ENCODE results near the gene ZFHX2.

The ZFHX2 gene

DNA sequence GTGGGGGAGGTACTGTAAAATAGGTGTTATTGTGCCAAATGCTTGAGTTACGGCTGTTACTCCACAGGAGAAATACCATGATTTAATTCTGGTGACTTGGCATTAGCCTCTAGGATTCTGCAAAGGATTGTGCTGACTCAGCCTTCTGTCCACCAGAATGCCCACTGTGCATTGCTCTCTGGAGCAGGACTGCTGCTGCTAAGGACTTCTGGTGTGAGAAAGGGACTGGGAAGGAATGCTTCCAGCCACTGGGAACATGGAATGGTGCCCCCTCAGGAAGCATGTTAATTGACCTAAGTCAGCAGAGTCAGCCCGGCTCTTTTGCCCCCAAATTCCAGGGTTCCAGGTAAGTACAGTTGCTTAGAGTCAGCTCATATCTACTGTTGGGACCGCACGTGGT, 32.9 kb downstream of the ZFHX2 start:
- DNase-seq (ENCODE audit: low read depth) = no peak

DNA sequence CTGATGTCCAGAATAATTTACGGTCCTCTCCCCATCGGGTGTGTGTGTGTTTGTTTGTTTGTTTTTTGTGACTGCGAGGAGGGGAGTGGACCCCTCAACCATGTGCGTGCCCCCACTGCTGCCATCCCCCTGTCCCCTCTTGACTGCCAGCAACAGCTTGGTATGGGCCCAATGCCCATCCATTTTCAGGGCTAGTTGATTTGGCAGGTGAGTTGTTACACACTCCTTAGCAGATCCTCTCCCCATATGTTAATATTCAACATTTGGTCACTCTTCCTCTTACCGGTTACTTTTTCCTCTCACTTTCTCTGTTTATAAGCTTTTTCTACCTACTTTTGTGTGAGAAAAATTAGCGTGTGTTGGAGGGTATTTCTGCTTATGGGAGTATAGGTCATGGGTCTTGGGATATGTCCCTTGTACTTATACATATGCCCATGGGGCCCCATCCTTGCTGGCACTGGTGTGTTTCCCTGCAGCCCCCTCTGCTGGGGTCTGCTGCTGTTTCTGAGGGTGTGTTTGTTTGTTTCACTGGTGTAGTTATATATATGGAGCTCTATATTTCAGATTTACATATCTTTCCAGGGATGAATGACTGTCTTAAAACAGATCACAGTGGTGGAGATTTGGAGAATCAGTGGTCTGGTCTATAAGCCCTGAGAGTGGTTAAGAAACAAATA, 33.8 kb downstream of the ZFHX2 start:
- DNase-seq (ENCODE audit: low read depth) = no peak

DNA sequence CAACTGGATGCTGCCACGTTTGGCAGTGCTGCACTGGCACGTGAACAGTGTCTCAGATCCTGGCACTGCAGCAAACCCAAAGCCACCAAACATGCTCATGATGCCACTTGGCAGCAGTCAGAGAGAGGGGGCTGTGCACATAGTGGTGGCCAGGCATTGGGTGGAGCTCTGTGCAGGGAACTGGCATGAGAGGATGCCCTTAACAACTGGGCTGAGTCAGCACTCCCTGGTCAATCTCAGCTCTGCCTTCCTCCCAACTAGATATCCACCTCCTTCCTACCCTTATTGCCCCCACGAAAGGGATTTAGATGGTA, 37.0 kb downstream of the ZFHX2 start:
- DNase-seq (ENCODE audit: low read depth) = no peak

DNA sequence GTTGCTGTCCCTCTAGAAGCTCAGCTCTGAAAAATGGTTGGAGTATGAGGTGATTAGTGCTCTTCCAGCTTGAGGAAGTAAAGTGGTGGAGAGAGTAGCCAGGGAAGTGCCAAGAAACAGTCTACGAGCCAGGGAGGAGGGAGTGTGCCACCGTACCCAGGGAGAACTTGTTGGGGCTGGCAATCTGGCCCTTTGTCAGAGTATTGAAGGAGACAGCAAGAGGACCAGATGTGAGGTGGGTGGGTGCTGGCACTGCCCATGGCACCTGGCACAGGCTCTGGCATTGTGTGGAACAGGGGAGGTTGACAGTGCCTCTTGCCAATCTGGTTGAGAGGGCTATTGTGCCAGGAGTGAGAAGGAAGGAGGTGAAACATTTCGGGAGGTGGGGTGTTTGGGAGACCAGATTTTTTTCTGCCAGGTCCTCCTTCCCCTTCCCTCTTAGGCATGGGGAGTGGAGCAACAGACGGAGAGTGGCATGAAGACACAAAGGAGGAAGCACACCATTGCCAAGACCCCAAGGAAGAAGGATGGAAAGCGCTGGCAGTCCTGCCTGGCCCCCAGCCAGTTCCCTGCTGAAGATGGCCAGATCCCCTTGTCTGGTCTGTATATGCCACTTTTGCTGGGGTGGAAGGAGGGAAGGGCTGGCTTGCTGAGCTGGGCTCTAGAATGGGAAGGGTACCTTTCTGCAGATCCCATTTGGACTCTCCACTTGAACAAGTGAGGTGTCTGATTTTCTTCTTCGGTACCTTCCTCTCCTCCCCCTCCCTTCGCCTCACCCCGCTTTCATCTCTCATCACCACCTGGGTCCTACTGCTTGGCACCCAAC, 37.5 kb downstream of the ZFHX2 start:
- DNase-seq (ENCODE audit: low read depth) = no peak

- DNase-seq (ENCODE audit: low read depth) = no peak
Observed at GRCh38 chr14:23513005-23513817, 38.4 kb downstream of the ZFHX2 start.

- DNase-seq (ENCODE audit: low read depth) = no peak
Observed at GRCh38 chr14:23512156-23512555, 39.4 kb downstream of the ZFHX2 start.

DNA sequence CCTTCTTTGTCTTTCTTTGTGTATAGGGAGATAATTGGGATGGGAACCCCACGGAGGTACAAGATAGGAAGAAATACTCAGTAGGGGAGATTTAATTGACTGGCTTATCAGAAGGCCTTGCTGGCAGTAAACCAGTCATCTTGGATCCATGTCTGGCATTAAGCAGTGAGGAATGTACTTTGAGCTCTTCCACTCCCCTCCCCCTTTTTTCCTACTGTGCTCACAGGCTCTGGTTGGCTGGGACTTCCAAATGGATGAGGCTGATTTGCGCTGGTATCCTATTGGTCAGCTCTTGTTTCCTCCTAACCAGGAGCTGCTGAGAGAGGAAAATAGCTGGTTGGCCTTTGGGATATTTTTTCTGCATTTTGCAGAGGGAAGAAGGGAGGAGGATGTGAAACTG, 57.3 kb downstream of the ZFHX2 start:
- DNase-seq (ENCODE audit: low read depth) = no peak

- peak; percentile 11 for DNase-seq (ENCODE audit: low read depth)
Observed at GRCh38 chr14:23492618-23493272, 58.8 kb downstream of the ZFHX2 start.

DNA sequence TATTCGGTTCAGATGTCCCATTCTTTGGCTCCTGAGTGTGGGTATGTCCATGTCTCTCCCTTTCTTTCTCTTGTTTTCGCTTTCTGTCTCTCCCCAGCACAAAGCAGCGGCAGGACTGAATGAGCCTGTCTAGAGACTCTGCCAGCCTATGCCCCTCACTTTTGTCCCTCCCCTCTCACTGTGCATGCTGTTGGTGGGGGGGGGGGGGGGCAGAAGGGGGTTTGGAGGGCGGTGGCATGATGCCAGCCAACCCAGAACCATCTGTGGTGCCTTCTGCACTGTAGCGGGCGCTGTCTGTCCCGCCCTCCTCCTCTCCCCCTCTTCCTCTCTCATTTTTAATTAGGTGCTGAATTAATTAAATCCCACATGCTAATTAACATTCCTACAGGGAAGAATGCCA, 64.3 kb downstream of the ZFHX2 start:
- no peak for DNase-seq (ENCODE audit: low read depth)

DNA sequence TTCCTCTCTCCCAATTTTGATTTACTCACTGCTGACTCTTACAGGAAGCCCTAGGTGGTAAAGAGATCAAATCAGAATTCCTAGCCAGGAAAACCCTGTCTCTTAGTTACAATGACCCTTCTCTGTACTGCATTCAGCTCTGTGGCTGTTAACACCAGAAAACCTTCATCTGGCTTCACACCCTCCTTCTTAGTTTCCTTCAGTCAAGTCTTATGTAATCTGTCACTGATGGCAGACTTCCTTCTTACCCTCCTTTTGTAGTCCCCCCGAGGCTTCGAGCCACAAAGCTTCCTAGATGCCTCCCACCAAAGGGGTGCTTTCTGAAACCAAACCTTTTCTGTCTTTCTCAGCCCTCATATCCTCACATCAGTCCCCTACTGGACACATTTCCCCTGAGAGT, 65.5 kb downstream of the ZFHX2 start:
- DNase-seq (ENCODE audit: low read depth) = no peak

DNA sequence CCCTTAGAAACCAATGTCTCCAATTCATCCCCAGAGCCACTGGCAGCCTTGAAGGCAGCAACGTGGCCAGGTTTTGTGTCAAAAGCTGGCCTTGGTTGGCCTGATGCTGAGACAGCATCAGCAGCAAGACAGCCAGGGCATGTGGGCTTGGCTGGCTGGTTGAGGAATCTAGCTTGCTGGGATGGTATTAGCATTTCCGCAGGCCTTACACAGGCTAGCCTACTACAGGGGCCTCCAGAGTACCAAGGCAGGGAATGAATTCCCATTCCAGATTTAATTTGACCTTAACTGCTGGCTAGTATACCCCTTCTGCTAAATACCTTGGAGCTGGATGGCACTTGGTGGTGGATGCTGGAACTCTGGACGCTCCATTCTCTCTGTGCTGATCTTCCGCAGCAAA, 66.2 kb downstream of the ZFHX2 start:
- no peak for DNase-seq (ENCODE audit: low read depth)

DNA sequence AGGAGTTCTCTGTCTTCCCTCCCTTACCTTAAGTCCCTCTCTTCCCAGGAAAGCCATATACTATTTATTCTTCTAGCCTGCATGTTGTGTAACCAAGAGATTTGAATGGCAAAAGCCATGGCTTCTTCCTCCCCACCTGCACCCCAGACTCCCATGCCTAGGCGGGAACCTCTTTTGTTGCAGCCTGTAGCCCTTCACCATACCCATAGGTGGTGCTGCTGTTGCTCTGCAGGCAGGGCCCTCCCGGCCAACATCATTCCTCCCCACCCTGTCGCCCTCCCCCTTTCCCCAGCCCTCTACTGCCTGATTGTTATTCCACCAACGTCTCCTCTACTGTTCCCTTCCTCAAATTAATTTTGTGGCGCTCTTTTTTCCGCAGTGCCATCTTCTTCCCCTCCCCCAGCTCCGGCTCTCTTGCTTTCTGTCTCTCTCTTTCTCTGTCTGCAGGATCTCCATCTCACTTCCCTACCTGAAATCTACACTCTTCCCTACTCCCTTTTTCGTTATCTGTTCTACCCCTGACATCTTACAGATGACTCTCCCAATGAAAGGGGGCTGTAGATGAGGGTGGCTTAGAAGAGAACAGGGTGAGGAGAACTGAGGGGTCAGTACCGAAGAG, 68.2 kb downstream of the ZFHX2 start:
- DNase-seq (ENCODE audit: low read depth) = peak; percentile 51

DNA sequence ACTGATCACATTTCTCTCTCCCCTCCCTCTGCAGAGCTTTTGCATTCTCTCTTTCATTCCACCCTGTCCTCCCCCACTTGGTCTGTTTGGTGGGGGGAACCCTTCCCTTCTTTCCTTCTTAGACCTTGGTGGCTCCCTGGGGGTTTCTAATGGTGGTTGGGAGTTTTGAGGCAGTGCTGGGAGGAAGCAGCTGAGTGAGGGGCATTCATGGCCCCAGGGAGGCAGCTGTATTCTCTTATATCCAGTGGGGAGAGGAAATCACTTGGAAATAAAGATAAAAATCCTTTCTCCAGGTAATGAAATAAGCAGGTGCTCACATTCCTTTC, 68.8 kb downstream of the ZFHX2 start:
- DNase-seq (ENCODE audit: low read depth) = no peak

DNA sequence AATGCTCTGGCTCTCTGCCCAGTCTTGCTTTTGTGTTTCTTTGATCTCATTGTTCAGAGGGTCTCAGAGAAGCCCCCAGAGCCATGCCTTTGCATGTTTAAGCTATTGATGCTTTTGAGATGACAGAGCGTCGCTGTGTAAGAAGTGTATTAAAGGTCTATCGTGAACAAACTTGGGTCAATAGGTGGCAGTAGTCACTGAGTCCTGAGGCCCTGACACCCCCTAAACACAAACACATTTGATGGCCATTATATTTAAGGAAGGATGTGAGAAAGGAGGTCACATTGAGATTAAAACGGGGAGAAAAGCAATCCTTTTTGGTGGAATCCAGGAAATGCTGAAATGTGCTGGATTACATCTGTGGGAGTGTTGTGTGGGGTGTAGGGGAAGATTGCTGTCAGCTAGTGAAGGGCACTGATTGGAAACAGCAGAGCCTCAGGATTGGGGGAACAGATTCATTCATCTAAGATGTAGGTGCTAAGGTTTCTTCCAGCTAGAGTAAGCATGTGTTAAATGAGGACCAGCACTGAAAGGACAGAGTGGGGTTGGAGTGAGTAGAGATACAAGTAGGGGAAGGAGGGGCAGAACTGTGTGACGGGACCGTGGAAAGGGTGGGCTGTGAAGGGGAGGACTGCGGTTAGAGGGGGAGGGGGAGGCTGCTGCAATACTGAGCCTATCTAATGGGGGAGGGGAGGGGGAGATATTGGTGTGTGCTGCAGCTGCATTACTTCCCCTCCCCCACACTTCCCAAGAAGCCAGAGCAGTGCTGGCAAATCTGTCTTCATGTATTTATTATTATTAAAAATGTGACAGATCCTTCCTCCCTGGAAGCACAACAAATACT, 69.4 kb downstream of the ZFHX2 start:
- no peak for DNase-seq (ENCODE audit: low read depth)

GRCh38 chr14:23481362-23481970, 70.1 kb downstream of the ZFHX2 start:
- peak; percentile 23 for DNase-seq (ENCODE audit: low read depth)

- DNase-seq (ENCODE audit: low read depth) = peak; percentile 68
Observed at GRCh38 chr14:23478109-23478759, 73.3 kb downstream of the ZFHX2 start.

GRCh38 chr14:23470947-23471346, 80.6 kb downstream of the ZFHX2 start:
- no peak for DNase-seq (ENCODE audit: low read depth)

All from ELR (cell line).